OCI-LY1 (cell line): ENCODE results near the gene ADAMTS6.

Source experiments
- CTCF ChIP-seq: fragments of 200-600 bp; sonication (generic), shearing (Covaris generic); IDR thresholded peaks from 2 replicates; pipeline ENCODE4 v1.5.1; 2017; ENCODE audit warnings: mild to moderate bottlenecking, antibody characterized with exemption, low read length, moderate library complexity, mixed read lengths
- EZH2 ChIP-seq: fragments of 200-600 bp; sonication (generic), shearing (Covaris generic); IDR thresholded peaks from 2 replicates; pipeline ENCODE4 v1.8.0; 2017; ENCODE audit warnings: borderline replicate concordance, mixed run types, mild to moderate bottlenecking, antibody characterized with exemption, low read length, moderate library complexity, mixed read lengths

- no peak for TF ChIP-seq CTCF
- no peak for TF ChIP-seq EZH2
These were observed 26.7 kb downstream of the ADAMTS6 start for GRCh38 chr5:65455064-65455463.
